A673 (cell line): Measurements from ENCODE around the gene MRPS18C. TPM values are rescaled to one million over a fixed set of nuclear protein-coding genes. Genes with fewer than 3 reads are reported as not detected.

Experiments used
- BruUV-seq: library from RNA; stranded (reverse); fragments of 400-500 nt; replicated peaks from 2 replicates; lab custom pipeline; 2021; lab: Mats Ljungman, UMichigan
- CTCF ChIA-PET: fragments of 300-600 bp; sonication (Branson Sonifier 250); formaldehyde crosslinking; loops from one replicate; lab custom pipeline; 2022; ENCODE audit warnings: antibody characterized with exemption; lab: Charles Lee
- POLR2A ChIA-PET: fragments of 300-600 bp; sonication (Branson Sonifier 250); formaldehyde crosslinking; loops from one replicate; lab custom pipeline; 2022; ENCODE audit warnings: antibody characterized with exemption; ENCODE audit not compliant: low non-redundant PET; lab: Charles Lee
- DNase-seq: peaks from one replicate; pipeline ENCODE4 v3.0.0-alpha.2; 2015; ENCODE audit warnings: low spot score
- H3K27ac ChIP-seq: fragments of 200-600 bp; sonication (generic); 2 replicates; pipeline ENCODE4 v1.5.1; 2016; ENCODE audit warnings: mixed run types, low read depth, mild to moderate bottlenecking, mixed read lengths, antibody characterized with exemption, low read length; ENCODE audit not compliant: poor library complexity, severe bottlenecking
- H3K27me3 ChIP-seq: fragments of 200-600 bp; sonication (generic); replicated peaks from 2 replicates; pipeline ENCODE4 v1.6.1; 2017; ENCODE audit warnings: mixed run types, low read depth, mild to moderate bottlenecking, mixed read lengths, antibody characterized with exemption, low read length; ENCODE audit not compliant: insufficient read depth, poor library complexity
- H3K36me3 ChIP-seq: fragments of 200-600 bp; sonication (generic); 2 replicates; pipeline ENCODE4 v1.6.1; 2016; ENCODE audit warnings: mixed run types, mild to moderate bottlenecking, mixed read lengths, antibody characterized with exemption, low read length; ENCODE audit not compliant: insufficient read depth, poor library complexity, severe bottlenecking
- H3K4me1 ChIP-seq: fragments of 200-600 bp; sonication (generic); 2 replicates; pipeline ENCODE4 v1.6.1; 2017; ENCODE audit warnings: mixed run types, mild to moderate bottlenecking, mixed read lengths, antibody characterized with exemption, low read length; ENCODE audit not compliant: insufficient read depth, poor library complexity, severe bottlenecking
- H3K4me3 ChIP-seq: fragments of 200-600 bp; sonication (generic); 2 replicates; pipeline ENCODE4 v1.5.1; 2016; ENCODE audit warnings: low read depth, mixed run types, mild to moderate bottlenecking, mixed read lengths, low read length; ENCODE audit not compliant: poor library complexity, severe bottlenecking
- H3K9me3 ChIP-seq: fragments of 200-600 bp; sonication (generic); 2 replicates; pipeline ENCODE4 v1.6.1; 2016; ENCODE audit warnings: mixed run types, low read depth, mild to moderate bottlenecking, mixed read lengths, antibody characterized with exemption, low read length; ENCODE audit not compliant: poor library complexity, severe bottlenecking
- CTCF ChIP-seq: fragments of 300-800, 200-600 bp; sonication (generic); conservative IDR thresholded peaks from 2 replicates; pipeline ENCODE4 v1.5.1; 2017; ENCODE audit warnings: low read depth, mild to moderate bottlenecking, antibody characterized with exemption, low read length, moderate library complexity, mixed read lengths
- EZH2 ChIP-seq: fragments of 200-600 bp; sonication (generic); IDR thresholded peaks from 2 replicates; pipeline ENCODE4 v1.6.1; 2017; ENCODE audit warnings: borderline replicate concordance, low read depth, mild to moderate bottlenecking, mixed read lengths, antibody characterized with exemption, low read length; ENCODE audit not compliant: poor library complexity, severe bottlenecking
- intact Hi-C: fragments of 100-400 bp; cut with micrococcal nuclease; formaldehyde crosslinking; loops from one replicate; pipeline ENCODE4 v1.10.0; 2022; ENCODE audit not compliant: unreplicated experiment
- total RNA-seq: library from RNA; stranded (reverse); gene quantifications from 2 replicates; pipeline ENCODE4 v1.2.3, GENCODE V29; 2021

The MRPS18C gene
- total RNA-seq, 1 experiment from 2014 or later = 51.4 TPM

- CTCF ChIA-PET = no interaction called here
- H3K9me3 ChIP-seq = no peaks in the 10 kb centered on the region
- H3K4me1 ChIP-seq = no peaks in the 10 kb centered on the region
- no peak overlapping the region for H3K27ac ChIP-seq
- TF ChIP-seq CTCF (no peak), EZH2 (no peak)
- POLR2A ChIA-PET = no interaction called here
- H3K4me3 ChIP-seq = no peak overlapping the region
- H3K27me3 ChIP-seq = no peaks in the 10 kb centered on the region
- H3K36me3 ChIP-seq = no peaks in the 10 kb centered on the region
- no TSS peak for BruUV-seq
- no peak for DNase-seq
- intact Hi-C loops = no loop called here
Observed at GRCh38 chr4:83436680-83437079, 19.2 kb upstream of the MRPS18C start.

GRCh38 chr4:83438719-83439118 is 17.1 kb upstream of the MRPS18C start:
- no peaks in the 10 kb centered on the region for H3K36me3 ChIP-seq
- no peak overlapping the region for H3K27ac ChIP-seq
- no peaks in the 10 kb centered on the region for H3K9me3 ChIP-seq
- ChIA-PET CTCF (no interaction called here), POLR2A (no interaction called here)
- no peaks in the 10 kb centered on the region for H3K4me1 ChIP-seq
- no TSS peak for BruUV-seq
- DNase-seq = no peak
- no peak for TF ChIP-seq CTCF
- no peak for TF ChIP-seq EZH2
- intact Hi-C loops = no loop called here
- H3K27me3 ChIP-seq = no peaks in the 10 kb centered on the region
- no peak overlapping the region for H3K4me3 ChIP-seq

- Histone ChIP-seq H3K27ac (no peak overlapping the region), H3K27me3 (no peaks in the 10 kb centered on the region), H3K4me1 (no peaks in the 10 kb centered on the region), H3K9me3 (no peaks in the 10 kb centered on the region), H3K4me3 (no peak overlapping the region), H3K36me3 (no peaks in the 10 kb centered on the region)
- intact Hi-C loops = no loop called here
- no peak for DNase-seq
- TF ChIP-seq CTCF (no peak), EZH2 (no peak)
- ChIA-PET CTCF (no interaction called here), POLR2A (no interaction called here)
- no TSS peak for BruUV-seq
Observed at GRCh38 chr4:83440148-83440814, 15.6 kb upstream of the MRPS18C start.
